GM12878 (cell line): ENCODE results near the gene AMN1. TPM values are rescaled to one million over a fixed set of nuclear protein-coding genes. Genes with fewer than 3 reads are reported as not detected.
A peak's percentile ranks its signal among the peaks of the same experiment; 100 is the strongest.
"Not testable (repeated sequence)": the region's sequence is repeated elsewhere in the genome, so short reads cannot be mapped to it uniquely, and the experiment has no call there.

ENCODE experiments used
- ATAC-seq: fragments of 200-7000 bp; cut with Tn5 transposase; 3 replicates; pipeline ENCODE4 v1.9.1; 2020; ENCODE audit warnings: mild to moderate bottlenecking, moderate library complexity
- BruUV-seq: library from RNA; stranded (reverse); fragments of 400-500 nt; replicated peaks from 2 replicates; lab custom pipeline; 2021; lab: Mats Ljungman, UMichigan
- CTCF ChIA-PET: fragments of 300-600 bp; sonication (Branson Sonifier 250); formaldehyde crosslinking; extraction: SDS; loops from one replicate; lab custom pipeline; 2021; ENCODE audit warnings: inconsistent platforms; lab: Yijun Ruan, JAX
- POLR2A ChIA-PET: fragments of 350-600 bp; formaldehyde crosslinking; extraction: SDS; loops from one replicate; lab custom pipeline; 2021; ENCODE audit warnings: inconsistent platforms; lab: Charles Lee
- RAD21 ChIA-PET: fragments of 300-600 bp; sonication (Branson Sonifier 250); formaldehyde crosslinking; loops from one replicate; lab custom pipeline; 2023; ENCODE audit warnings: antibody characterized with exemption; ENCODE audit not compliant: unreplicated experiment; lab: Charles Lee
- SMC1A ChIA-PET: fragments of 300-600 bp; sonication (Branson Sonifier 250); formaldehyde crosslinking; loops from one replicate; lab custom pipeline; 2023; ENCODE audit not compliant: unreplicated experiment, uncharacterized antibody; lab: Charles Lee
- DNase-seq: peaks from one replicate; pipeline ENCODE4 v3.0.0-alpha.2; 2011; ENCODE audit warnings: low read depth, low spot score
- FAIRE-seq: peaks from 3 replicates; lab custom pipeline; 2011; peaks lifted over from hg19 to GRCh38; lab: Jason Lieb, UNC
- H2AFZ ChIP-seq: 2 replicates; pipeline ENCODE4 v1.6.0; 2011; ENCODE audit warnings: low read depth, low read length, control low read depth; ENCODE audit not compliant: control insufficient read depth
- H3K27ac ChIP-seq: 2 replicates; pipeline ENCODE4 v1.5.1; 2011; ENCODE audit warnings: control low read depth; ENCODE audit not compliant: control insufficient read depth, insufficient read depth
- H3K27me3 ChIP-seq, 2 experiments: replicated peaks in 1 of 2; 2 replicates each; pipeline versions ENCODE4 v1.6.0 to v1.6.1; 2011; ENCODE audit warnings: low read length in 1 of 2; ENCODE audit not compliant: control insufficient read depth in 2 of 2, insufficient read depth in 2 of 2
- H3K36me3 ChIP-seq, 2 experiments: 2 replicates each; pipeline ENCODE4 v1.5.1; 2011; ENCODE audit warnings: low read length in 1 of 2; ENCODE audit not compliant: control insufficient read depth in 2 of 2, insufficient read depth in 2 of 2
- H3K4me1 ChIP-seq: 2 replicates; pipeline ENCODE4 v1.6.1; 2011; ENCODE audit warnings: mild to moderate bottlenecking, low read length, moderate library complexity, mixed read lengths; ENCODE audit not compliant: control insufficient read depth, insufficient read depth
- H3K4me2 ChIP-seq: 2 replicates; pipeline ENCODE4 v1.6.0; 2011; ENCODE audit warnings: control low read depth; ENCODE audit not compliant: control insufficient read depth, insufficient read depth
- H3K4me3 ChIP-seq: fragments of 200-600 bp; sonication (generic); 2 replicates; pipeline ENCODE4 v1.5.1; 2016
- H3K79me2 ChIP-seq: 2 replicates; pipeline ENCODE4 v1.6.0; 2011; ENCODE audit warnings: low read length; ENCODE audit not compliant: control insufficient read depth, insufficient read depth
- H3K9ac ChIP-seq: 2 replicates; pipeline ENCODE4 v1.8.0; 2011; ENCODE audit warnings: low read length, control low read depth, mixed read lengths; ENCODE audit not compliant: control insufficient read depth, insufficient read depth
- H3K9me3 ChIP-seq: replicated peaks from 3 replicates; pipeline ENCODE4 v1.5.1; 2011; ENCODE audit warnings: mild to moderate bottlenecking, low read length; ENCODE audit not compliant: control insufficient read depth, insufficient read depth
- H4K20me1 ChIP-seq: 2 replicates; pipeline ENCODE4 v1.6.0; 2011; ENCODE audit not compliant: control insufficient read depth, insufficient read depth
- RELB ChIP-seq: fragments of 450-650 bp; IDR thresholded peaks from 2 replicates; pipeline ENCODE4 v1.6.1; 2017; ENCODE audit warnings: low read depth, mild to moderate bottlenecking, moderate library complexity
- WGBS: methylation state at CpG from one replicate; pipeline ENCODE4 v1.1.6; 2016; ENCODE audit warnings: low lambda C conversion rate; ENCODE audit not compliant: insufficient replicate concordance, insufficient coverage; ENCODE audit errors: missing lambda C conversion rate; 5-methylcytosine and 5-hydroxymethylcytosine counted together
- in situ Hi-C: fragments of 300-500 bp; cut with MboI; formaldehyde crosslinking; loops from 9 replicates; pipeline ENCODE4 v1.14.3; 2018; ENCODE audit warnings: mixed read lengths
- intact Hi-C: fragments of 100-400 bp; cut with micrococcal nuclease; formaldehyde crosslinking; loops from one replicate; pipeline ENCODE4 v1.14.2; 2022; ENCODE audit not compliant: unreplicated experiment
- polyA plus RNA-seq, 11 experiments: library from polyadenylated mRNA; depleted of rRNA in 4 of 11; unstranded in 6 of 11; stranded (reverse) in 5 of 11; fragments of >200 nt; fragmentation: Nextera tagmentation in 4 of 11; fragmentation: Illumina TruSeq in 1 of 11; extraction: Ambion mirVana in 4 of 11; extraction: Trizol in 1 of 11; gene quantifications; 1 replicate in 1 of 11; 2 replicates in 10 of 11; pipeline versions ENCODE4 v1.2.1 to v1.2.3, GENCODE V29; 2011 to 2016; ENCODE audit warnings: inconsistent platforms in 2 of 11, missing spikeins in 2 of 11, low read depth in 1 of 11
- total RNA-seq, 4 experiments: library from RNA; depleted of rRNA in 3 of 4; stranded (reverse); fragments of >200 nt in 3 of 4; fragmentation: Illumina TruSeq in 1 of 4; extraction: Trizol in 1 of 4; gene quantifications; 2 replicates each; pipeline versions ENCODE4 v1.2.1 to v1.2.3, GENCODE V29; 2013 to 2021
- TF ChIP-seq, protein P1 (sequence below): fragments of 450-650 bp; IDR thresholded peaks from 2 replicates; pipeline ENCODE4 v1.6.1; 2017; ENCODE audit warnings: borderline replicate concordance

AMN1 gene
- total and polyA plus RNA-seq, 10 of the 15 experiments (the other 5 are each of a cell fraction or from before 2014, with no cell fraction given) = 5.4 to 19.3 (median 9.3) TPM

DNA sequence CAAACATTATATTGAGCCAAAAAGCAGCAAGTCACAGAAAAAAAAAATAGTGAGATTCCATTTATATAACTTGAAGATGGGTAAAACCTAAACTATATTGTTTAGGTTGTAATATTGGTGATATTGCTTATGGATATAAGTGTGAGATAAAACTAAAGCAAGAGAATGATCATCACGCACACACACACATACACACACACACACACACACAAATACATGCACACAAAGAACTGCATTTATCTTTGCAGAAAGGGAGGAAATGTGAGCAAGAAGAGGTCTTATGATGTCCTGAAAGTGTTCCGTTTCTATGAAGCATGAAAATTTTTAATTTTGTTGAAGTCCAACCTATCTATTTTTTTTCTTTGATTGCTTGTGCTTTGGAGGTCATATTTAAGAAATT is 16.4 kb upstream of the AMN1 start:
- Histone ChIP-seq H3K79me2 (no peaks in the 10 kb centered on the region; the same call in 1 of the 2 replicates), H2AFZ (no peak overlapping the region), H3K9ac (no peak overlapping the region), H3K9me3 (no peaks in the 10 kb centered on the region; the same call in 1 of the 3 replicates), H3K36me3 (no peaks in the 10 kb centered on the region), H4K20me1 (no peaks in the 10 kb centered on the region), H3K27me3 (no peaks in the 10 kb centered on the region), H3K4me1 (peaks cover 41% of the 10 kb centered on the region), H3K4me3 (no peak overlapping the region), H3K4me2 (no peak overlapping the region), H3K27ac (no peak overlapping the region)
- in situ Hi-C loops = no loop called here
- SMC1A ChIA-PET = interaction anchor here (1.0 to 5.4 kb wide), 11 partner anchors 8 to 214 kb away, joined by 3 to 66 read pairs (median 16); partner anchors contain the start of genes AMN1 and RESF1
- no peak for FAIRE-seq
- ATAC-seq = no peak
- RAD21 ChIA-PET = interaction anchor here (0.6 to 8.5 kb wide), 8 partner anchors 12 to 65 kb away, joined by 3 to 112 read pairs (median 14); partner anchors contain the start of gene AMN1
- no TSS peak for BruUV-seq
- no peak for DNase-seq
- CTCF ChIA-PET = interaction anchor here (3.0 kb wide), 1 partner anchor 12 kb away, joined by 19 read pairs; no protein-coding TSS in a partner anchor
- POLR2A ChIA-PET = interaction anchor here (1.1 to 6.6 kb wide), 4 partner anchors 8 to 20 kb away, joined by 3 to 82 read pairs (median 9); partner anchors contain the start of gene AMN1
- 82% methylated on average over 2 of the region's 2 CpGs for WGBS
- TF ChIP-seq RELB = peak; percentile 23; the same call in 1 of the 2 replicates
- TF ChIP-seq, protein P1, sequence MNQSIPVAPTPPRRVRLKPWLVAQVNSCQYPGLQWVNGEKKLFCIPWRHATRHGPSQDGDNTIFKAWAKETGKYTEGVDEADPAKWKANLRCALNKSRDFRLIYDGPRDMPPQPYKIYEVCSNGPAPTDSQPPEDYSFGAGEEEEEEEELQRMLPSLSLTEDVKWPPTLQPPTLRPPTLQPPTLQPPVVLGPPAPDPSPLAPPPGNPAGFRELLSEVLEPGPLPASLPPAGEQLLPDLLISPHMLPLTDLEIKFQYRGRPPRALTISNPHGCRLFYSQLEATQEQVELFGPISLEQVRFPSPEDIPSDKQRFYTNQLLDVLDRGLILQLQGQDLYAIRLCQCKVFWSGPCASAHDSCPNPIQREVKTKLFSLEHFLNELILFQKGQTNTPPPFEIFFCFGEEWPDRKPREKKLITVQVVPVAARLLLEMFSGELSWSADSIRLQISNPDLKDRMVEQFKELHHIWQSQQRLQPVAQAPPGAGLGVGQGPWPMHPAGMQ = no peak
- intact Hi-C loops = loop anchor here (5.0 kb wide), 1 partner anchor 222 kb away; no protein-coding TSS in a partner anchor

DNA sequence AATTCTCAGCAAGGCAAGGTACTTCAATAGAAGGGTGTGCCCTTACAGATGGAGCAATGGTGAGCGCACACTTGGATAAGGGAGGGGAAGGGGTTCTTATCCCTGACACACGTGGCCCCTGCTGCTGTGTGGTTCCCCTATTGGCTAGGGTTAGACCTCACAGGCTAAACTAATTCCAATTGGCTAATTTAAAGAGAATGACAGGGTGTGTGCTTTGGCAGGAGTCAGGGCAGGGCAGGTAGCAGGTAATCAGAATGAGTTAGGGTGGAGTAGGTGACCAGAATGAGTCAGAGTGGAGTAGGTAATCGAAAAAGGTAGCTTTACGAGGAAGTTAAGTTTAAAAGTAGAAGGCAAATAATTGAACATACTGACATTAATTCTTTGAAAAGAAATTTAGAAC is 15.5 kb upstream of the AMN1 start:
- H3K36me3 ChIP-seq, CTCF ChIA-PET, H3K9ac ChIP-seq, ATAC-seq, in situ Hi-C loops, BruUV-seq, H3K27me3 ChIP-seq, H3K27ac ChIP-seq, H3K4me3 ChIP-seq, H3K79me2 ChIP-seq, intact Hi-C loops, DNase-seq, H3K9me3 ChIP-seq, H3K4me2 ChIP-seq, H4K20me1 ChIP-seq, H2AFZ ChIP-seq, FAIRE-seq: not testable (repeated sequence)
- H3K4me1 ChIP-seq = peaks cover 37% of the 10 kb centered on the region
- POLR2A ChIA-PET = interaction anchor here (1.1 to 6.6 kb wide), 2 partner anchors 14 to 20 kb away, joined by 3 to 82 read pairs; partner anchors contain the start of gene AMN1
- SMC1A ChIA-PET = interaction anchor here (1.1 to 5.4 kb wide), 7 partner anchors 11 to 215 kb away, joined by 3 to 66 read pairs (median 16); partner anchors contain the start of genes AMN1 and RESF1
- RAD21 ChIA-PET = interaction anchor here (0.6 to 8.5 kb wide), 5 partner anchors 11 to 66 kb away, joined by 3 to 112 read pairs (median 15); no protein-coding TSS in a partner anchor
- 52% methylated on average over 4 of the region's 4 CpGs for WGBS
